Measurements from ENCODE around the gene TNFRSF12A. TPM values are rescaled to one million over a fixed set of nuclear protein-coding genes. Genes with fewer than 3 reads are reported as not detected.

Gene TNFRSF12A
- total and polyA plus RNA-seq, 9 of the 15 experiments (the other 6 are each of a cell fraction or from before 2014, with no cell fraction given), result 0.41 to 61.8 (median 26.5) TPM

DNA sequence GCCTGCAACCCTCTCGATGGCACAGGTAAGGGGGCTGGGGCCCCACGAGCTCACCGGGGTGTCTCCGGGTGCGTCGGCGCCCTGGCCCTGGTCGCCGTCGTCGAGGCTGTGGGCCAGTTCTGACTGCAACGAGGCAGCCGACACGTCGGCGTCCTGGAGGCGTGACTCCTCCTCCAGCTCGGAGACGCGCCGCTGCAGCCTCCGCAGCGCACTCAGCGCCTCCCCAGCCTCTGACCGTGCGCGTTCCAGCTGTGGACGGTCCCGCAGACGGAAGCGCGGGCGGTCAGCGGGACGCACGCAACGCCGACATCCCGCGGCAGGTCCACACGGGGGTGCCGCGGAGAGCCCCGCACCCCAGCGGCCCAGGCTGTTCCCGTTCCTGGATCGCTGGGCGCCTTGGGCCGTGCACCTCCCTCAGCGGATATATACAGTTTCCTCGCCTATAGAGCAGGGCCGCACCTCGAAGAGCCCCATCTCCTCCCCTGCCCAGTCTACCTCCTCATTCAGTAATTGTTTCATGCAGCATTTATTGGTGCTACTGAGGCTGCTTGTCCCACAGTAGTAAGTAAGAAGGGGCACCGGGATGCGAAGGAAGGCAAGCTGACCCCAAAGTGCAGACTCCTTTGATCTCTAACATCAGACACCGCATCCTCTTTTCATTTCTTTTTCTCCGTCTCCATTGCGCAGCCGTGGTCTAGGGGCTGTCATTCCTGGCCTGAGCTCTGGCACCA, 9.5 kb downstream of the TNFRSF12A start (continued):
- TF ChIP-seq, protein P1, sequence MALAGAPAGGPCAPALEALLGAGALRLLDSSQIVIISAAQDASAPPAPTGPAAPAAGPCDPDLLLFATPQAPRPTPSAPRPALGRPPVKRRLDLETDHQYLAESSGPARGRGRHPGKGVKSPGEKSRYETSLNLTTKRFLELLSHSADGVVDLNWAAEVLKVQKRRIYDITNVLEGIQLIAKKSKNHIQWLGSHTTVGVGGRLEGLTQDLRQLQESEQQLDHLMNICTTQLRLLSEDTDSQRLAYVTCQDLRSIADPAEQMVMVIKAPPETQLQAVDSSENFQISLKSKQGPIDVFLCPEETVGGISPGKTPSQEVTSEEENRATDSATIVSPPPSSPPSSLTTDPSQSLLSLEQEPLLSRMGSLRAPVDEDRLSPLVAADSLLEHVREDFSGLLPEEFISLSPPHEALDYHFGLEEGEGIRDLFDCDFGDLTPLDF (CRISPR knock-in tag; IDR thresholded peaks at IDR 0.05), result 0 out of 2 replicates have a peak, but pooled peaks have one; percentile 40
- TF ChIP-seq, protein P2, sequence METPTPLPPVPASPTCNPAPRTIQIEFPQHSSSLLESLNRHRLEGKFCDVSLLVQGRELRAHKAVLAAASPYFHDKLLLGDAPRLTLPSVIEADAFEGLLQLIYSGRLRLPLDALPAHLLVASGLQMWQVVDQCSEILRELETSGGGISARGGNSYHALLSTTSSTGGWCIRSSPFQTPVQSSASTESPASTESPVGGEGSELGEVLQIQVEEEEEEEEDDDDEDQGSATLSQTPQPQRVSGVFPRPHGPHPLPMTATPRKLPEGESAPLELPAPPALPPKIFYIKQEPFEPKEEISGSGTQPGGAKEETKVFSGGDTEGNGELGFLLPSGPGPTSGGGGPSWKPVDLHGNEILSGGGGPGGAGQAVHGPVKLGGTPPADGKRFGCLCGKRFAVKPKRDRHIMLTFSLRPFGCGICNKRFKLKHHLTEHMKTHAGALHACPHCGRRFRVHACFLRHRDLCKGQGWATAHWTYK (CRISPR knock-in tag; IDR thresholded peaks at IDR 0.05), result peak; percentile 48; the same call in 1 of the 2 replicates
- TF ChIP-seq, protein P3, sequence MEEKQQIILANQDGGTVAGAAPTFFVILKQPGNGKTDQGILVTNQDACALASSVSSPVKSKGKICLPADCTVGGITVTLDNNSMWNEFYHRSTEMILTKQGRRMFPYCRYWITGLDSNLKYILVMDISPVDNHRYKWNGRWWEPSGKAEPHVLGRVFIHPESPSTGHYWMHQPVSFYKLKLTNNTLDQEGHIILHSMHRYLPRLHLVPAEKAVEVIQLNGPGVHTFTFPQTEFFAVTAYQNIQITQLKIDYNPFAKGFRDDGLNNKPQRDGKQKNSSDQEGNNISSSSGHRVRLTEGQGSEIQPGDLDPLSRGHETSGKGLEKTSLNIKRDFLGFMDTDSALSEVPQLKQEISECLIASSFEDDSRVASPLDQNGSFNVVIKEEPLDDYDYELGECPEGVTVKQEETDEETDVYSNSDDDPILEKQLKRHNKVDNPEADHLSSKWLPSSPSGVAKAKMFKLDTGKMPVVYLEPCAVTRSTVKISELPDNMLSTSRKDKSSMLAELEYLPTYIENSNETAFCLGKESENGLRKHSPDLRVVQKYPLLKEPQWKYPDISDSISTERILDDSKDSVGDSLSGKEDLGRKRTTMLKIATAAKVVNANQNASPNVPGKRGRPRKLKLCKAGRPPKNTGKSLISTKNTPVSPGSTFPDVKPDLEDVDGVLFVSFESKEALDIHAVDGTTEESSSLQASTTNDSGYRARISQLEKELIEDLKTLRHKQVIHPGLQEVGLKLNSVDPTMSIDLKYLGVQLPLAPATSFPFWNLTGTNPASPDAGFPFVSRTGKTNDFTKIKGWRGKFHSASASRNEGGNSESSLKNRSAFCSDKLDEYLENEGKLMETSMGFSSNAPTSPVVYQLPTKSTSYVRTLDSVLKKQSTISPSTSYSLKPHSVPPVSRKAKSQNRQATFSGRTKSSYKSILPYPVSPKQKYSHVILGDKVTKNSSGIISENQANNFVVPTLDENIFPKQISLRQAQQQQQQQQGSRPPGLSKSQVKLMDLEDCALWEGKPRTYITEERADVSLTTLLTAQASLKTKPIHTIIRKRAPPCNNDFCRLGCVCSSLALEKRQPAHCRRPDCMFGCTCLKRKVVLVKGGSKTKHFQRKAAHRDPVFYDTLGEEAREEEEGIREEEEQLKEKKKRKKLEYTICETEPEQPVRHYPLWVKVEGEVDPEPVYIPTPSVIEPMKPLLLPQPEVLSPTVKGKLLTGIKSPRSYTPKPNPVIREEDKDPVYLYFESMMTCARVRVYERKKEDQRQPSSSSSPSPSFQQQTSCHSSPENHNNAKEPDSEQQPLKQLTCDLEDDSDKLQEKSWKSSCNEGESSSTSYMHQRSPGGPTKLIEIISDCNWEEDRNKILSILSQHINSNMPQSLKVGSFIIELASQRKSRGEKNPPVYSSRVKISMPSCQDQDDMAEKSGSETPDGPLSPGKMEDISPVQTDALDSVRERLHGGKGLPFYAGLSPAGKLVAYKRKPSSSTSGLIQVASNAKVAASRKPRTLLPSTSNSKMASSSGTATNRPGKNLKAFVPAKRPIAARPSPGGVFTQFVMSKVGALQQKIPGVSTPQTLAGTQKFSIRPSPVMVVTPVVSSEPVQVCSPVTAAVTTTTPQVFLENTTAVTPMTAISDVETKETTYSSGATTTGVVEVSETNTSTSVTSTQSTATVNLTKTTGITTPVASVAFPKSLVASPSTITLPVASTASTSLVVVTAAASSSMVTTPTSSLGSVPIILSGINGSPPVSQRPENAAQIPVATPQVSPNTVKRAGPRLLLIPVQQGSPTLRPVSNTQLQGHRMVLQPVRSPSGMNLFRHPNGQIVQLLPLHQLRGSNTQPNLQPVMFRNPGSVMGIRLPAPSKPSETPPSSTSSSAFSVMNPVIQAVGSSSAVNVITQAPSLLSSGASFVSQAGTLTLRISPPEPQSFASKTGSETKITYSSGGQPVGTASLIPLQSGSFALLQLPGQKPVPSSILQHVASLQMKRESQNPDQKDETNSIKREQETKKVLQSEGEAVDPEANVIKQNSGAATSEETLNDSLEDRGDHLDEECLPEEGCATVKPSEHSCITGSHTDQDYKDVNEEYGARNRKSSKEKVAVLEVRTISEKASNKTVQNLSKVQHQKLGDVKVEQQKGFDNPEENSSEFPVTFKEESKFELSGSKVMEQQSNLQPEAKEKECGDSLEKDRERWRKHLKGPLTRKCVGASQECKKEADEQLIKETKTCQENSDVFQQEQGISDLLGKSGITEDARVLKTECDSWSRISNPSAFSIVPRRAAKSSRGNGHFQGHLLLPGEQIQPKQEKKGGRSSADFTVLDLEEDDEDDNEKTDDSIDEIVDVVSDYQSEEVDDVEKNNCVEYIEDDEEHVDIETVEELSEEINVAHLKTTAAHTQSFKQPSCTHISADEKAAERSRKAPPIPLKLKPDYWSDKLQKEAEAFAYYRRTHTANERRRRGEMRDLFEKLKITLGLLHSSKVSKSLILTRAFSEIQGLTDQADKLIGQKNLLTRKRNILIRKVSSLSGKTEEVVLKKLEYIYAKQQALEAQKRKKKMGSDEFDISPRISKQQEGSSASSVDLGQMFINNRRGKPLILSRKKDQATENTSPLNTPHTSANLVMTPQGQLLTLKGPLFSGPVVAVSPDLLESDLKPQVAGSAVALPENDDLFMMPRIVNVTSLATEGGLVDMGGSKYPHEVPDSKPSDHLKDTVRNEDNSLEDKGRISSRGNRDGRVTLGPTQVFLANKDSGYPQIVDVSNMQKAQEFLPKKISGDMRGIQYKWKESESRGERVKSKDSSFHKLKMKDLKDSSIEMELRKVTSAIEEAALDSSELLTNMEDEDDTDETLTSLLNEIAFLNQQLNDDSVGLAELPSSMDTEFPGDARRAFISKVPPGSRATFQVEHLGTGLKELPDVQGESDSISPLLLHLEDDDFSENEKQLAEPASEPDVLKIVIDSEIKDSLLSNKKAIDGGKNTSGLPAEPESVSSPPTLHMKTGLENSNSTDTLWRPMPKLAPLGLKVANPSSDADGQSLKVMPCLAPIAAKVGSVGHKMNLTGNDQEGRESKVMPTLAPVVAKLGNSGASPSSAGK (IDR thresholded peaks at IDR 0.05), result peak; percentile 90
- TF ChIP-seq, protein P4, sequence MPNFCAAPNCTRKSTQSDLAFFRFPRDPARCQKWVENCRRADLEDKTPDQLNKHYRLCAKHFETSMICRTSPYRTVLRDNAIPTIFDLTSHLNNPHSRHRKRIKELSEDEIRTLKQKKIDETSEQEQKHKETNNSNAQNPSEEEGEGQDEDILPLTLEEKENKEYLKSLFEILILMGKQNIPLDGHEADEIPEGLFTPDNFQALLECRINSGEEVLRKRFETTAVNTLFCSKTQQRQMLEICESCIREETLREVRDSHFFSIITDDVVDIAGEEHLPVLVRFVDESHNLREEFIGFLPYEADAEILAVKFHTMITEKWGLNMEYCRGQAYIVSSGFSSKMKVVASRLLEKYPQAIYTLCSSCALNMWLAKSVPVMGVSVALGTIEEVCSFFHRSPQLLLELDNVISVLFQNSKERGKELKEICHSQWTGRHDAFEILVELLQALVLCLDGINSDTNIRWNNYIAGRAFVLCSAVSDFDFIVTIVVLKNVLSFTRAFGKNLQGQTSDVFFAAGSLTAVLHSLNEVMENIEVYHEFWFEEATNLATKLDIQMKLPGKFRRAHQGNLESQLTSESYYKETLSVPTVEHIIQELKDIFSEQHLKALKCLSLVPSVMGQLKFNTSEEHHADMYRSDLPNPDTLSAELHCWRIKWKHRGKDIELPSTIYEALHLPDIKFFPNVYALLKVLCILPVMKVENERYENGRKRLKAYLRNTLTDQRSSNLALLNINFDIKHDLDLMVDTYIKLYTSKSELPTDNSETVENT (CRISPR knock-in tag; IDR thresholded peaks at IDR 0.05), result 0 out of 2 replicates have a peak, but pooled peaks have one; percentile 44
- TF ChIP-seq TEAD1 (CRISPR knock-in tag; IDR thresholded peaks at IDR 0.05) (0 out of 4 replicates have a peak, but pooled peaks of 1 of the 2 experiments have one; percentile 26), ZBTB1 (CRISPR knock-in tag; IDR thresholded peaks at IDR 0.05; ENCODE audit: borderline replicate concordance, low read depth) (peak; percentile 79; the same call in 1 of the 2 replicates), NCOA6 (IDR thresholded peaks at IDR 0.05) (peak; percentile 91)

Measured in K562 (cell line).